Measurements from ENCODE around the gene INCA1. TPM values are rescaled to one million over a fixed set of nuclear protein-coding genes. Genes with fewer than 3 reads are reported as not detected.

Gene INCA1
- total and polyA plus RNA-seq, 3 experiments from 2014 or later: 0.18 to 0.58 (median 0.37) TPM

GRCh38 chr17:4942760-4943508 lies 54.4 kb downstream of the INCA1 start:
- H3K9me3 ChIP-seq (ENCODE audit: low read length): no peaks in the 10 kb centered on the region
- POLR2A ChIA-PET: interaction anchor here (0.6 to 0.8 kb wide), 2 partner anchors 8 to 20 kb away, joined by 3 to 7 read pairs; partner anchors contain the start of gene ENO3
- H3K4me1 ChIP-seq (ENCODE audit: insufficient read depth, low read length): peaks cover 75% of the 10 kb centered on the region
- Mint-ChIP-seq H3K27ac (peak overlapping the region; percentile 15 to 99 (median 78)), H3K36me3 (peaks cover 13 to 86% (median 29%) of the 10 kb centered on the region in 3 donors), H3K4me1 (peaks cover 68 to 83% (median 76%) of the 10 kb centered on the region in 3 donors), H3K4me3 (peak overlapping the region; percentile 86 to 97 (median 96)), H3K9me3 (no peaks in the 10 kb centered on the region), H3K27me3 (peaks cover 0 to 6% of the 10 kb centered on the region in 2 donors)
- H3K36me3 ChIP-seq (ENCODE audit: insufficient read depth, low read length): peaks cover 38% of the 10 kb centered on the region
- peak overlapping the region; percentile 97 for H3K4me3 ChIP-seq (ENCODE audit: low read length)
- CTCF ChIA-PET: interaction anchor here (0.9 to 1.1 kb wide), 2 partner anchors 24 to 38 kb away, joined by 3 read pairs; partner anchors contain the start of gene SPAG7
- DNase-seq: no peak
- no peaks in the 10 kb centered on the region for H3K27me3 ChIP-seq (ENCODE audit: insufficient read depth, low read length, poor library complexity, severe bottlenecking)
- H3K27ac ChIP-seq (ENCODE audit: low read depth, low read length): no peak overlapping the region

GRCh38 chr17:4941319-4941610 lies 56.1 kb downstream of the INCA1 start:
- Mint-ChIP-seq H3K4me1 (peaks cover 64 to 84% (median 68%) of the 10 kb centered on the region in 3 donors), H3K36me3 (peaks cover 13 to 89% (median 28%) of the 10 kb centered on the region in 3 donors), H3K9me3 (no peaks in the 10 kb centered on the region), H3K27me3 (peaks cover 0 to 5% of the 10 kb centered on the region in 2 donors), H3K4me3 (peak overlapping the region; percentile 86 to 97 (median 96)), H3K27ac (peak overlapping the region; percentile 88 to 98 (median 95))
- no peak for DNase-seq
- Histone ChIP-seq H3K4me3 (ENCODE audit: low read length) (peak overlapping the region; percentile 97), H3K36me3 (ENCODE audit: insufficient read depth, low read length) (peaks cover 34% of the 10 kb centered on the region), H3K27ac (ENCODE audit: low read depth, low read length) (peak overlapping the region; percentile 85), H3K4me1 (ENCODE audit: insufficient read depth, low read length) (peaks cover 70% of the 10 kb centered on the region), H3K9me3 (ENCODE audit: low read length) (no peaks in the 10 kb centered on the region), H3K27me3 (ENCODE audit: insufficient read depth, low read length, poor library complexity, severe bottlenecking) (no peaks in the 10 kb centered on the region)
- ChIA-PET CTCF (interaction anchor here (2.9 to 4.0 kb wide), 2 partner anchors 27 to 32 kb away, joined by 25 to 34 read pairs; partner anchors contain the start of gene SPAG7), POLR2A (interaction anchor here (2.7 to 4.1 kb wide), 2 partner anchors 26 to 32 kb away, joined by 15 to 67 read pairs; partner anchors contain the start of gene SPAG7)

GRCh38 chr17:4940555-4941318 lies 56.6 kb downstream of the INCA1 start:
- POLR2A ChIA-PET: interaction anchor here (0.6 to 4.1 kb wide), 13 partner anchors 8 to 798 kb away, joined by 3 to 67 read pairs (median 7); partner anchors contain the start of genes C17orf107, CAMTA2, CHRNE and CYB5D2
- Mint-ChIP-seq H3K4me3 (peak overlapping the region; percentile 86 to 97 (median 96)), H3K9me3 (no peaks in the 10 kb centered on the region), H3K27ac (peak overlapping the region; percentile 88 to 98 (median 95)), H3K27me3 (peaks cover 0 to 5% of the 10 kb centered on the region in 2 donors), H3K4me1 (peaks cover 63 to 84% (median 63%) of the 10 kb centered on the region in 3 donors), H3K36me3 (peaks cover 13 to 88% (median 29%) of the 10 kb centered on the region in 3 donors)
- peaks cover 65% of the 10 kb centered on the region for H3K4me1 ChIP-seq (ENCODE audit: insufficient read depth, low read length)
- peaks cover 30% of the 10 kb centered on the region for H3K36me3 ChIP-seq (ENCODE audit: insufficient read depth, low read length)
- peak overlapping the region; percentile 85 for H3K27ac ChIP-seq (ENCODE audit: low read depth, low read length)
- DNase-seq: peak; percentile 29 to 70 (median 47)
- no peaks in the 10 kb centered on the region for H3K9me3 ChIP-seq (ENCODE audit: low read length)
- H3K4me3 ChIP-seq (ENCODE audit: low read length): peak overlapping the region; percentile 97
- CTCF ChIA-PET: interaction anchor here (0.8 to 4.0 kb wide), 11 partner anchors 8 to 79 kb away, joined by 3 to 34 read pairs (median 5); partner anchors contain the start of genes C17orf107, CHRNE, INCA1 and PFN1
- H3K27me3 ChIP-seq (ENCODE audit: insufficient read depth, low read length, poor library complexity, severe bottlenecking): no peaks in the 10 kb centered on the region

GRCh38 chr17:4939796-4940554 lies 57.3 kb downstream of the INCA1 start, which contains the start of the genes RNF167 and SLC25A11:
Gene RNF167 (plus strand): TSS chr17:4940268. CDS start chr17:4940910, 642 bp downstream.
Gene SLC25A11 (minus strand): TSS chr17:4940046. CDS start chr17:4939910, 136 bp downstream.
- Histone ChIP-seq H3K4me3 (ENCODE audit: low read length) (peak within 1 kb of the TSS; percentile 97), H3K27me3 (ENCODE audit: insufficient read depth, low read length, poor library complexity, severe bottlenecking) (no peaks in the 10 kb centered on the region), H3K27ac (ENCODE audit: low read depth, low read length) (peak within 1 kb of the TSS; percentile 85), H3K9me3 (ENCODE audit: low read length) (no peaks in the 10 kb centered on the region), H3K36me3 (ENCODE audit: insufficient read depth, low read length) (peaks cover 23% of the 10 kb centered on the region), H3K4me1 (ENCODE audit: insufficient read depth, low read length) (peaks cover 57% of the 10 kb centered on the region)
- Mint-ChIP-seq H3K27ac (peak within 1 kb of the TSS; percentile 89 to 98 (median 96)), H3K27me3 (peaks cover 0 to 4% of the 10 kb centered on the region in 2 donors), H3K9me3 (no peaks in the 10 kb centered on the region), H3K4me1 (peaks cover 55 to 79% (median 55%) of the 10 kb centered on the region in 3 donors), H3K4me3 (peak within 1 kb of the TSS; percentile 86 to 97 (median 96)), H3K36me3 (peaks cover 6 to 80% (median 23%) of the 10 kb centered on the region in 3 donors)
- DNase-seq: peak; percentile 89 to 99 (median 97)
- CTCF ChIA-PET: interaction anchor here (0.6 to 4.0 kb wide), 16 partner anchors 8 to 529 kb away, joined by 3 to 34 read pairs (median 4); partner anchors contain the start of genes C17orf107, CHRNE, INCA1 and KIF1C
- POLR2A ChIA-PET: interaction anchor here (0.5 to 4.1 kb wide), 17 partner anchors 9 to 797 kb away, joined by 3 to 67 read pairs (median 5); partner anchors contain the start of genes C17orf107, CAMTA2, CHRNE and CYB5D2

- peaks cover 54% of the 10 kb centered on the region for H3K4me1 ChIP-seq (ENCODE audit: insufficient read depth, low read length)
- Mint-ChIP-seq H3K27me3 (peaks cover 0 to 4% of the 10 kb centered on the region in 2 donors), H3K9me3 (no peaks in the 10 kb centered on the region), H3K4me3 (peak overlapping the region; percentile 86 to 97 (median 96)), H3K27ac (peak overlapping the region; percentile 89 to 98 (median 94)), H3K4me1 (peaks cover 54 to 77% (median 54%) of the 10 kb centered on the region in 3 donors), H3K36me3 (peaks cover 6 to 75% (median 22%) of the 10 kb centered on the region in 3 donors)
- ChIA-PET POLR2A (interaction anchor here (0.5 to 4.1 kb wide), 15 partner anchors 9 to 796 kb away, joined by 3 to 67 read pairs (median 7); partner anchors contain the start of genes C17orf107, CAMTA2, CHRNE and CYB5D2), CTCF (interaction anchor here (0.6 to 4.0 kb wide), 13 partner anchors 9 to 529 kb away, joined by 3 to 34 read pairs (median 5); partner anchors contain the start of genes C17orf107, CHRNE, KIF1C and PFN1)
- H3K27ac ChIP-seq (ENCODE audit: low read depth, low read length): peak overlapping the region; percentile 85
- peak in 1 of 5 donors; percentile 13 for DNase-seq
- H3K27me3 ChIP-seq (ENCODE audit: insufficient read depth, low read length, poor library complexity, severe bottlenecking): no peaks in the 10 kb centered on the region
- no peaks in the 10 kb centered on the region for H3K9me3 ChIP-seq (ENCODE audit: low read length)
- peaks cover 18% of the 10 kb centered on the region for H3K36me3 ChIP-seq (ENCODE audit: insufficient read depth, low read length)
- peak overlapping the region; percentile 97 for H3K4me3 ChIP-seq (ENCODE audit: low read length)
Observed at GRCh38 chr17:4939546-4939795, 57.9 kb downstream of the INCA1 start.

GRCh38 chr17:4938688-4939545 lies 58.4 kb downstream of the INCA1 start:
- H3K4me1 Mint-ChIP-seq: peaks cover 54 to 77% (median 54%) of the 10 kb centered on the region in 3 donors
- peaks cover 6 to 70% (median 17%) of the 10 kb centered on the region in 3 donors for H3K36me3 Mint-ChIP-seq
- H3K4me1 ChIP-seq (ENCODE audit: insufficient read depth, low read length): peaks cover 54% of the 10 kb centered on the region
- H3K9me3 Mint-ChIP-seq: no peaks in the 10 kb centered on the region
- no peaks in the 10 kb centered on the region for H3K9me3 ChIP-seq (ENCODE audit: low read length)
- no peak for DNase-seq
- peaks cover 18% of the 10 kb centered on the region for H3K36me3 ChIP-seq (ENCODE audit: insufficient read depth, low read length)
- ChIA-PET POLR2A (interaction anchor here (0.9 to 4.1 kb wide), 7 partner anchors 10 to 796 kb away, joined by 3 to 67 read pairs (median 12); partner anchors contain the start of genes C17orf107, CYB5D2, PFN1 and SPAG7), CTCF (interaction anchor here (1.2 to 4.0 kb wide), 10 partner anchors 10 to 59 kb away, joined by 4 to 34 read pairs (median 5); partner anchors contain the start of genes C17orf107, CHRNE, KIF1C and PFN1)
- no peaks in the 10 kb centered on the region for H3K27me3 ChIP-seq (ENCODE audit: insufficient read depth, low read length, poor library complexity, severe bottlenecking)
- peak overlapping the region; percentile 85 for H3K27ac ChIP-seq (ENCODE audit: low read depth, low read length)
- H3K27ac Mint-ChIP-seq: peak overlapping the region; percentile 89 to 98 (median 94)
- peak overlapping the region; percentile 86 to 97 (median 96) for H3K4me3 Mint-ChIP-seq
- H3K4me3 ChIP-seq (ENCODE audit: low read length): peak overlapping the region; percentile 97
- H3K27me3 Mint-ChIP-seq: peaks cover 0 to 5% of the 10 kb centered on the region in 2 donors
